Bronchial epithelial cell (primary cell): ENCODE results near the gene PTPN5. TPM values are rescaled to one million over a fixed set of nuclear protein-coding genes. Genes with fewer than 3 reads are reported as not detected.
A peak's percentile ranks its signal among the peaks of the same experiment; 100 is the strongest.

Source experiments
- DNase-seq: peaks from one replicate; pipeline ENCODE4 v3.0.0-alpha.2; 2010; ENCODE audit warnings: low read depth
- FAIRE-seq: peaks from 2 replicates; lab custom pipeline; 2011; peaks lifted over from hg19 to GRCh38; lab: Jason Lieb, UNC
- H3K27me3 ChIP-seq: 2 replicates; pipeline ENCODE4 v1.5.1; 2011; ENCODE audit warnings: low read length; ENCODE audit not compliant: control insufficient read depth, insufficient read depth
- H3K36me3 ChIP-seq: 2 replicates; pipeline ENCODE4 v1.5.1; 2011; ENCODE audit warnings: low read length; ENCODE audit not compliant: control insufficient read depth, insufficient read depth
- H3K4me3 ChIP-seq: 2 replicates; pipeline ENCODE4 v1.5.1; 2011; ENCODE audit warnings: mild to moderate bottlenecking, low read depth, low read length, control low read depth
- total RNA-seq: library from RNA; depleted of rRNA; stranded (reverse); fragments of >200 nt; gene quantifications from 2 replicates; pipeline ENCODE4 v1.2.1, GENCODE V29; 2014
- TF ChIP-seq, protein P1 (sequence below): IDR thresholded peaks from 2 replicates; pipeline ENCODE4 v1.5.1; 2011; ENCODE audit warnings: mild to moderate bottlenecking, moderate library complexity, low read length, control low read depth, inconsistent platforms; ENCODE audit not compliant: insufficient read depth, severe bottlenecking

PTPN5 gene
- total RNA-seq, 1 donor from 2014 or later, result not detected

DNA sequence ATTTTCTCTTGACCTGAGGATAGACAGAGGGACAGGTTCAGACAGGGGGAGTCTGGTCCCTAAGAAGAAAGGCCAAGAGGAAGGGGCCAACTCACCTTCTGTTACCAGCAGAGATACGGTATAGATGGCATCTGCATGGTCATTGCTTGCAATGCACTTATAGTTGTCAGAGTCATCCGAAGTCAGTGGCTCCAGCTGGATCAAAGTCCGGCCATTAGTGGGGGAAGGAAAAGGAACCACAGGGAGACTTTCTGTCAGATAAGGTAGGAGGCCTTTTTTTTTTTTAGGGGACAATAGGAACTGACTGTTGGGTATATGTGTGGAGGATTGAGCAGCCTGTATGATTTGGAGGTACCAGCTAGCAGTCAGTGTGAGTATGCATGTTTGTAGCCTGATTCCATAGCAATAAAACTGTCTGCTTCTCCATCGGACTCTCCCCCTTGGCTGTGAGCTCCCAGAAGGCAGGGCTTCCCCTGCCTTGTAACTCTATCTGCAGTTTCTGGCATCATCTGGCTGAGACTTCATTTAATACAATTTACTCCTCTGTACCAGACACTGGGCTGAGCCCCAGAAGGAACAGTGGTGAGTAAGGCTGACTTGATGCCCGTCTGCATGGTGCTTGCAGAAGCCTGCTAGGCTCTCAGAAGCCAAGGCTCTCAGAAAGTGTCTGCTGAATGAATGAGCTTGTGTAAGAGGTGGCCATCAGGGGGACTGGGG, 71.3 kb downstream of the PTPN5 start:
- DNase-seq (peak; percentile 31), FAIRE-seq (no peak)
- Histone ChIP-seq H3K36me3 (no peaks in the 10 kb centered on the region), H3K4me3 (no peak overlapping the region), H3K27me3 (no peaks in the 10 kb centered on the region)
- TF ChIP-seq, protein P1, sequence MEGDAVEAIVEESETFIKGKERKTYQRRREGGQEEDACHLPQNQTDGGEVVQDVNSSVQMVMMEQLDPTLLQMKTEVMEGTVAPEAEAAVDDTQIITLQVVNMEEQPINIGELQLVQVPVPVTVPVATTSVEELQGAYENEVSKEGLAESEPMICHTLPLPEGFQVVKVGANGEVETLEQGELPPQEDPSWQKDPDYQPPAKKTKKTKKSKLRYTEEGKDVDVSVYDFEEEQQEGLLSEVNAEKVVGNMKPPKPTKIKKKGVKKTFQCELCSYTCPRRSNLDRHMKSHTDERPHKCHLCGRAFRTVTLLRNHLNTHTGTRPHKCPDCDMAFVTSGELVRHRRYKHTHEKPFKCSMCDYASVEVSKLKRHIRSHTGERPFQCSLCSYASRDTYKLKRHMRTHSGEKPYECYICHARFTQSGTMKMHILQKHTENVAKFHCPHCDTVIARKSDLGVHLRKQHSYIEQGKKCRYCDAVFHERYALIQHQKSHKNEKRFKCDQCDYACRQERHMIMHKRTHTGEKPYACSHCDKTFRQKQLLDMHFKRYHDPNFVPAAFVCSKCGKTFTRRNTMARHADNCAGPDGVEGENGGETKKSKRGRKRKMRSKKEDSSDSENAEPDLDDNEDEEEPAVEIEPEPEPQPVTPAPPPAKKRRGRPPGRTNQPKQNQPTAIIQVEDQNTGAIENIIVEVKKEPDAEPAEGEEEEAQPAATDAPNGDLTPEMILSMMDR, result no peak

- no peak for DNase-seq
- Histone ChIP-seq H3K4me3 (no peak overlapping the region), H3K36me3 (no peaks in the 10 kb centered on the region), H3K27me3 (no peaks in the 10 kb centered on the region)
- TF ChIP-seq, protein P1, result no peak
- peak; percentile 50 for FAIRE-seq
Observed at GRCh38 chr11:18715476-18715875, 76.1 kb downstream of the PTPN5 start.

DNA sequence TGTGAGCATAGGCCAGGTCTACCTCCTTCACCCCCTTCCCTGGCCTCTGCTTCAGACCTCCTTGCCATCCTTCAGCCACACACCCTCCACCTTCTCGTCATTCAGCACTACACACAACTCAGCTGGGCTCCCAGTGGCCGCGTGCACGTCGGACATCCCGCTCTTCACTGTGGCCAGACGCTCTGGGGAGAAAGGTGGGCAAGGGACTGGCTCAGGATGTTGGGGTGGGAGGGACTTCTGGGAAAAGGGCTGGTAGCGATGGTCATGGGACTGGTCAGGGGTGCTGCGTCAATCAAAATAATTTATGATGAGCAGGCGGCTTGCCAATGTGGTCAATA, 77.2 kb downstream of the PTPN5 start:
- FAIRE-seq, result no peak
- TF ChIP-seq, protein P1, result no peak

DNA sequence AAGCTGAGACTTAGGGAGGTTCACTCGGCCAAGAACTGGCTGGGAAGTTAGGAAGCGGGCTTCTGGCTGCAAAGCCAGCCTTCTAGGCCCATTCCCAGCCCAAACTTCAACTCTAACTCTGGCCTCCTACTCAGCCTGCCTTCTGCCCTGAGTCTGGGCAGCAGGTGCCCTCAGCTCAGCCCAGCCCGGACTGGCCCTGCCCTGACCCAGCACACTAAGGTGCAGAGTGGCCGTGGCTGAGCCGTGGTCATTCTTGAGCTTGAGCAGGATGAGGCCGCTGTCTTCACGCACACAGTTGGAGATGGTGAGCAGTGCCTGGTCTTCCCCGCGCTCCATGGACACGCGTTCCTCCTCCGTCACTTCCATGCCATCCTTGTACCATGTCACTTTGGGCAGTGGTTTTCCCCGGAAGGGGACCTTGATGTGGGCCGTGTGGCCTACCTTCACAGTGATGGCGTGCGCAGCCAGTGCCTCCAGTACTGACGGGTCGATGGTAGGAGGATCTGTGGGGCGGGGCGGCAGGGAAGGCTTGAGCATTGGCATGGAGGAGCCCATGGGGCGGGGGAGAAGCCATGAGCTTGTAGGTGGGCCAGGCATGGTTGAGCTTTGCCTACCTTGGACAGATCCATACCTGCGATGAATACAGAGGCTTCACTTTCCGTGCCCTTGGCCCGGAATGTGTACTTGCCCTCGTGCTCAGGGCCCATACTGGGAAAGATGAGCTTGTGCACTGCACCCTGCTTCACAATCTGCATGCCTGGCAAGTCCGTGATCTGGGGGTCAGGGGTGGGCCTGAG, 77.8 kb downstream of the PTPN5 start:
- FAIRE-seq, result no peak
- DNase-seq, result no peak
- Histone ChIP-seq H3K36me3 (no peaks in the 10 kb centered on the region), H3K27me3 (no peaks in the 10 kb centered on the region), H3K4me3 (no peak overlapping the region)
- TF ChIP-seq, protein P1, result no peak

More for the DNA sequence above, 77.2 kb downstream of the PTPN5 start:
- DNase-seq, result no peak
- no peaks in the 10 kb centered on the region for H3K36me3 ChIP-seq
- H3K27me3 ChIP-seq, result no peaks in the 10 kb centered on the region
- H3K4me3 ChIP-seq, result no peak overlapping the region

DNA sequence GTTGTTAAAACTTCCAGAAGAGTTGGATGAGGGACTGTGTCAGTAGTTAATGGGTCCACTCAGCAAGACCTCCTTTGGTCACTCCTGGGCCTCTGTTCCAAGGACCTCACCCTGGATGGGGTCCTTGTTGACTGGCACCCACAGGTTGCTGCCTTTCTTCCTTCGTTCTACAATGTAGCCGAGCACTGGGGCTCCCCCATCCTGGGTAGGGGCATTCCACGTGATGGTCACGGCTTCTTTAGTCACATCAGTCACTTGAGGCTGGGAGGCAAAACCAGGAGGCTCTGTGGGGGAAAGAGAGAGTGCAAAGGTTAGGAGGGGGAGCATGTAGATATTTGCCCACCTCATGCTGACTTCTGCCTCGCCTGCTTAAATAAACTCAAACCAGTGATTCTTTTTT, 81.1 kb downstream of the PTPN5 start:
- FAIRE-seq, result peak; percentile 43
- H3K36me3 ChIP-seq, result no peaks in the 10 kb centered on the region
- H3K27me3 ChIP-seq, result peaks cover 2% of the 10 kb centered on the region
- DNase-seq, result no peak
- TF ChIP-seq, protein P1, result no peak
- no peak overlapping the region for H3K4me3 ChIP-seq
